Adipocyte (in vitro differentiated cells): Measurements from ENCODE around the gene MAZ.
"Not testable (repeated sequence)": the region's sequence is repeated elsewhere in the genome, so short reads cannot be mapped to it uniquely, and the experiment has no call there.

Experiments
- DNase-seq: peaks from one replicate; pipeline ENCODE4 v3.0.0-alpha.2; 2015; ENCODE audit warnings: low read depth
- H3K27me3 ChIP-seq: replicated peaks from 2 replicates; pipeline ENCODE4 v1.7.0; 2013; ENCODE audit warnings: mild to moderate bottlenecking, low read length, moderate library complexity; ENCODE audit not compliant: control insufficient read depth, insufficient read depth
- H3K36me3 ChIP-seq: 2 replicates; pipeline ENCODE4 v1.7.0; 2013; ENCODE audit warnings: low read length, mild to moderate bottlenecking, moderate library complexity; ENCODE audit not compliant: control insufficient read depth, insufficient read depth, severe bottlenecking
- H3K4me1 ChIP-seq: 2 replicates; pipeline ENCODE4 v1.7.0; 2013; ENCODE audit warnings: mild to moderate bottlenecking, low read length, moderate library complexity; ENCODE audit not compliant: control insufficient read depth, insufficient read depth
- H3K4me3 ChIP-seq: 2 replicates; pipeline ENCODE4 v1.7.0; 2013; ENCODE audit warnings: mild to moderate bottlenecking, low read length, moderate library complexity
- H3K9ac ChIP-seq: 2 replicates; pipeline ENCODE4 v1.7.0; 2013; ENCODE audit warnings: mild to moderate bottlenecking, low read length, moderate library complexity
- H3K9me3 ChIP-seq: 2 replicates; pipeline ENCODE4 v1.7.0; 2013; ENCODE audit warnings: mild to moderate bottlenecking, low read length, moderate library complexity; ENCODE audit not compliant: control insufficient read depth

Gene MAZ

DNA sequence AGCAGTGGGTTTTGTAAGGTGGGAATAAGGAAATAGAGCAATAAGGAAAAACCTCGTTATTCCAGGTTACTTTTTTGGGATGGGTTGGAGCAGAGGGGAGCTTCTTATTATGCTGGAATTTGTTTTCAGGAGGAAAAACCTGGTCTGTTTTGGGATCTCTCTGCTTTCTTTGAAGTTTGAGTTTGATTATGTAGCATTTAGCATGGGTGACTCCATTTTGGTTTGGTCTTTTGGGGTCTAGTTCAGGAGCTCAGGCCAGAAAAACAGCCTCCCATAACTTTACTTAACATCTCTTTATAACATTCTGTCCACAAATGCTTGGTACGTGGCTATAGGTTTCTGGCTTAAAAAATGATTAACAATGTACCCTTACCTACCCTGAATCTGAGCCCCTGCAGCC is 36.8 kb upstream of the MAZ start:
- no peaks in the 10 kb centered on the region for H3K4me1 ChIP-seq
- no peak overlapping the region for H3K4me3 ChIP-seq
- no peak for DNase-seq
- H3K9me3 ChIP-seq, result no peaks in the 10 kb centered on the region
- no peak overlapping the region for H3K9ac ChIP-seq
- H3K36me3 ChIP-seq, result no peaks in the 10 kb centered on the region
- peaks cover 6% of the 10 kb centered on the region for H3K27me3 ChIP-seq

DNA sequence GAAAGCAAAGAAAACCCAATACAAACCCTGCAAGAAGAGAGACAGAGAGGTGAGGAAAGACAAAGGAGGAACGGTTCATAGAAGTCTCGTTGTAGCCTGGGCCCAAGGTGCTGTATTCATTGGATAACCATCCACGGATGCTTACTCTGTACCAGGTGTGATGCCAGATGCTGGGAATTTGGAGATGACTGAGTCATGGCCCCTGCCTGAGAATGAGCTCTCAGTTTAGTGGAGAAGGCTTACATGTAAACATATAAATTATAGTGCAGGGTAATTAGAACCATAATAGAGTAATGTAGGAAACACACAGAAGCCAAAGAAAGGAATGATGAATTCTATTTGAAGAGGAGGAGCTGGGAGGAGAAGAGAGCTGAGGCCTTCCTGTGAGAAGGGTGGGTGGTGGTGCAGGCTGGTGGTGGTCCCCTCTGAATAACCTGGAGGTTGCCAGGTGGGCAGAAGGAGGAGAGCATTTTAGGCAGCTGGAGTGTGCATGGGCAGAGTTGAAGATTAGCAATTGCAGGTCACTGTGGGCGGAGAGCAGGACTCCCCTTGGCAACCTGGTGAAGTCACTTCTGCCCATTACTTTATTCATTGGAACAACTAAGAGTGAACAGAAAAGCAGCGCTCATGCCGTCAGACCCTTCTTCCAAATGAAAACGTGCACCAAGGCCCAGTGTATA is 35.9 kb upstream of the MAZ start:
- Histone ChIP-seq H3K36me3 (no peaks in the 10 kb centered on the region), H3K27me3 (peaks cover 2% of the 10 kb centered on the region), H3K4me3 (no peak overlapping the region), H3K4me1 (no peaks in the 10 kb centered on the region), H3K9me3 (no peaks in the 10 kb centered on the region), H3K9ac (no peak overlapping the region)
- no peak for DNase-seq

DNA sequence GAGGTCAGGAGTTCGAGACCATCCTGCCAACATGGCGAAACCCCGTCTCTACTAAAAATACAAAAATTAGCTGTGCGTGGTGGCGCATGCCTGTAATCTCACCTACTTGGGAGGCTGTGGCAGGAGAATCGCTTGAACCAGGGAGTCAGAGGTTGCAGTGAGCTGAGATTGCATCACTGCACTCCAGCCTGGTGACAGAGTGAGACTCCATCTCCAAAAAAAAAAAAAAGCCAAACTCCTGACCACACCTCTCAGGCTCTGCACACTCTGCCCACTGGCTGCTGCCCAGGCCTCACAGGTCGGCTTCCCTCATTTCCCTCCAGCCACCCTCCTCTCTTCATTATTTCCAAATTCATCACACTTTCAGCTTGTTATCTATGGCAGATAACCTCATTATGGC is 34.0 kb upstream of the MAZ start:
- H3K27me3 ChIP-seq, DNase-seq, H3K4me1 ChIP-seq, H3K36me3 ChIP-seq, H3K9ac ChIP-seq, H3K9me3 ChIP-seq, H3K4me3 ChIP-seq: not testable (repeated sequence)

DNA sequence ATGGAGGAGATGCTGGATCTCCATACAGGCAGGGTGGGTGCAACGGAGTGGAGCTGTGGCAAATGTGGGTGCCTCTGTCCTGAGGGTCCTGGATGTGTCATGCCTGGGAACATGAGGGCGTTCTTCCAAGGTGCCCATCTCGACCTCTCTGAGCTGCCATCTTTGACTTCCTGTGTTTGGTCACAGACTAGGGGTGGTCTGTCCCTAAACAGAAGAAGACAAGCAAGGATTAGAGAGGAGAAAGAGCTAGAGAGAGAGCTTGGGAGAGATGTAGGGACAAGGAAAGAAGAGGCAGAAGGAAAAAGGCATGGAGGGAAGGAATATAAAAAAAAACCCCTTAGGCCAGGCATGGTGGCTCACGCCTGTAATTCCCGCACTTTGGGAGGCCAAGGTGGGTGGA is 31.6 kb upstream of the MAZ start:
- no peak for DNase-seq
- Histone ChIP-seq H3K4me1 (no peaks in the 10 kb centered on the region), H3K9ac (no peak overlapping the region), H3K27me3 (peaks cover 6% of the 10 kb centered on the region), H3K9me3 (no peaks in the 10 kb centered on the region), H3K4me3 (no peak overlapping the region), H3K36me3 (no peaks in the 10 kb centered on the region)

DNA sequence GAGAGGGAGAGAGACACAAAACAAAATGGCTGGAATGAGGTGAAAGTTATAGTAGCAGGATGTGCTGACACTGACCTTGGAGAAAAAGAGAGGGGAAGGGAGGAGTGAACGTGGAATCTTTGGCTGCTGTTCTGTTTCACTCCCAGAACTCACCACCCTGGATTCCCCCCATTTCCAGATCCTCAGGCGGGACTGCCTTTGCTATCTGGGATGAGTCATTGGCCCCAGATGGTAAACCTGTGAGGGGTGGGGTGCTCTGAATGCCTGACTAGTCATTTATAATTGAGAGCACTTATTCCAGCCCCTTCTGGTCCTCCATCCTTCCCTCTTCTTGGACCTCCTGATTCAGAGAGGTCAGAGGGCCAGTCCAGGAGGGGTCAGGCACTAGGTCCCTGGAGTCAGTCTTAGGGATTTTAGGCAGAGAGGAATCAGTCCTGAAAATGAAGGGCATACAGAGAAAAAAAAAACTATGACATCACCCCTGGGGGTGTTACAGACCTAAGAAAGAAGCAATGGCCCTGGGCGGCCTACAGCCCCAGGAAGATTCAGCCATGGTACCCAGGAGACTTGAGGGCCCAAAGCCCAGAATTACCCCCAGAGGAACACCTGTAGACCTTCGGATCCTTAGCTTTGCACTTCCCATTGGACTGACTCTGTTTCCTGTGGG is 30.5 kb upstream of the MAZ start:
- no peak for DNase-seq
- H3K9me3 ChIP-seq, result no peaks in the 10 kb centered on the region

DNA sequence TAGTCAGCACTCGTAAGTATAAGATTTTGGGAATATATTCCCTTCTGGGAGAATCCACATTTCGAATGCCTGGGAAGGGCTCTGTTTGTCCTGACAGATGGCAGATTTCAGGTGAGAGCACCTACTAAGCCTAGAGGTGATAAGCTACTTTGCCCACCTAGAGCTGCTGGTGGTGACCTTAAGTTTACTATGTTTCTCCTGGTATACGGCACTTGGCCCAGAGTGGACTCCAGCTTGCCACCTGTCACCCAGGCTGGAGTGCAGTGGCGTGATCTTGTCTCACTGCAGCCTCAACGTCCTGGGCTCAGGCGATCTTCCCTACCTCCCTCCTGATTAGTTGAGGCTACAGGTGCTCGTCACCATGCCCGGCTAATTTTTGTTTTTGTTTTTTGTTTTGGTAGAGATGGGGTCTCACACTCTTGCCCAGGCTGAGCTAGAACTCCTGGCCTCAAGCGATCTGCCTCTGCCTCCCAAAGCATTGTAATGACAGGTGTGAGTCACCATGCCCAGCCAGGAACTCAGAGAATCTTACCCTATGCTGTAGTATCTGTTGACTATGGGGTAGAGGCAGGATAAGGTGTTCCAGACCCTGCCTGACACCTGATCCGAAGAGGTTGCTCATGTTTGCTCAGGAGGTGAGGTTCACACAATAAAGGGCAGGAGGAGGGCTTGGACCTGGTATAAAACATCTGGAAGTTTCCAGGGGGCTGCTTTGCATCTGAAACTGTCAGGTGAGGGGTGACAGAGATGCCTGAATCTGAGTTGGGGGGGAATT is 28.6 kb upstream of the MAZ start, which contains the start of gene ZG16:
ZG16 (plus strand) TSS at position 681 of the 775 bp plus-strand sequence. CDS start 1,011 bp downstream, outside the sequence.
- no peaks in the 10 kb centered on the region for H3K9me3 ChIP-seq
- no peak for DNase-seq

More for the DNA sequence above, 30.5 kb upstream of the MAZ start:
- Histone ChIP-seq H3K4me3 (no peak overlapping the region), H3K4me1 (no peaks in the 10 kb centered on the region), H3K9ac (no peak overlapping the region), H3K27me3 (peaks cover 16% of the 10 kb centered on the region), H3K36me3 (no peaks in the 10 kb centered on the region)

DNA sequence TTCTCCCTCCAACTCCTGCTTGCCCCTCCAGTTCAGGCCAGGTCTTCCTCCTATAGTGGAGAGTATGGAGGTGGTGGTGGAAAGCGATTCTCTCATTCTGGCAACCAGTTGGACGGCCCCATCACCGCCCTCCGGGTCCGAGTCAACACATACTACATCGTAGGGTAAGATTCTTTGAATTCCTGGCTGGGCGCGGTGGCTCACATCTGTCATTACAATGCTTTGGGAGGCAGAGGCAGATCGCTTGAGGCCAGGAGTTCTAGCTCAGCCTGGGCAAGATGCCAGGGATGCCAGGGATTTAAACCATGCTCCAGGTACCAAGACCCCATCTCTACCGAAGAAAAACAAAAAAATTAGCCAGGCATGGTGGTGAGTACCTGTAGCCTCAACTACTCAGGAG is 26.9 kb upstream of the MAZ start:
- H3K4me3 ChIP-seq, result no peak overlapping the region
- DNase-seq, result no peak
- H3K9me3 ChIP-seq, result no peaks in the 10 kb centered on the region
- H3K36me3 ChIP-seq, result no peaks in the 10 kb centered on the region
- H3K27me3 ChIP-seq, result peaks cover 31% of the 10 kb centered on the region
- no peaks in the 10 kb centered on the region for H3K4me1 ChIP-seq
- H3K9ac ChIP-seq, result no peak overlapping the region

More for the DNA sequence above, 28.6 kb upstream of the MAZ start, which contains the start of gene ZG16:
- H3K4me1 ChIP-seq, result no peaks in the 10 kb centered on the region
- no peak within 1 kb of the TSS for H3K9ac ChIP-seq
- peaks cover 31% of the 10 kb centered on the region for H3K27me3 ChIP-seq
- H3K36me3 ChIP-seq, result no peaks in the 10 kb centered on the region
- no peak within 1 kb of the TSS for H3K4me3 ChIP-seq

DNA sequence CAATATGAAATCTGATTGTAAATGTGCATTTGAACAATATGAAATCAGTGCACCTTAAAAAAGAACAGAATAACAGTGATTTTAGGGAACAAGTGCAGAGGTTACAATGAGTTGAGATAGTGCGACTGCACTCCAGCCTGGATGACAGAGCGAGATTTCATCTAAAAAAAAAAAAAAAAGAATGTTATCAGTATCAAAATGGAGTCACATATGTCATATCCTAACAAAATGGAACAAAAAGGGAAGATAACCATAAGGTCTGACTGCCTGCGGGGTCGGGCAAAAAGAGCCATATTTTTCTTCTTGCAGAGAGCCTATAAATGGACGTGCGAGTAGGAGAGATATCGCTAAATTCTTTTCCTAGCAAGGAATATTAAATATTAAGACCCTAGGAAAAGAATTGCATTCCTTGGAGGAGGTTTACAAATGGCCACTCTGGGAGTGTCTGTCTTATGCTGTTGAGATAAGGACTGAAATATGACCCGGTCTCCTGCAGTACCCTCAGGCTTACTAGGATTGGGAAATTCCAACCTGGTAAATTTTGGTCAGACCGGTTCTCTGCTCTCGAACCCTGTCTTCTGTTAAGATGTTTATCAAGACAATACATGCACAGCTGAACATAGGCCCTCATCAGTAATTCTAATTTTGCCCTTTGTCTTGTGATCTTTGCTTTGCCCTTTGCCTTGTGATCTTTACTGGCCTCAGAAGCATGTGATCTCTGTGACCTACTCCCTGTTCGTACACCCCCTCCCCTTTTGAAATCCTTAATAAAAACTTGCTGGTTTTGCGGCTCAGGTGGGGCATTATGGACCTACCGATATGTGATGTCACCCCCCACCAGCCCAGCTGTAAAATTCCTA is 23.0 kb upstream of the MAZ start:
- DNase-seq, H3K4me1 ChIP-seq, H3K9me3 ChIP-seq, H3K36me3 ChIP-seq, H3K9ac ChIP-seq, H3K4me3 ChIP-seq: not testable (repeated sequence)
- H3K27me3 ChIP-seq, result peaks cover 31% of the 10 kb centered on the region

DNA sequence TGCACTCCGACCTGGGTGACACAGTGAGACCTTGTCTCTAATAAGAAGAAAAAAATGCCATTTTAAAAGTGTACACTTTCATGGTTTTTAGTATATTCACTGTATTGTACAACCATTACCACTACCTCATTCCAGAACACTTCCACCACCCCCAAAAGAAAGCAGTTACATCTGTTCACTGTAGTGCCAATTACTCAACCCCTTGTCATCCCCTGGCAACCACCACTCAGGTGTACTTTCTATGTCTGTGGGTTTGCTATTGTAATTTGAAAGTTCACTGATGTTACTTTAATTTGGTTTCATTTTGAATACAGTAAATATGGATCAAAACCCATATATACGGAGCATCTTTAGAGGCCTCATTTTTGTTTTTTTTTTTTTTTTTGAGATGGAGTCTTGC is 22.2 kb upstream of the MAZ start:
- no peaks in the 10 kb centered on the region for H3K36me3 ChIP-seq
- H3K9ac ChIP-seq, result no peak overlapping the region
- no peaks in the 10 kb centered on the region for H3K9me3 ChIP-seq
- peaks cover 25% of the 10 kb centered on the region for H3K27me3 ChIP-seq
- DNase-seq, result no peak
- no peak overlapping the region for H3K4me3 ChIP-seq
- peaks cover 7% of the 10 kb centered on the region for H3K4me1 ChIP-seq

DNA sequence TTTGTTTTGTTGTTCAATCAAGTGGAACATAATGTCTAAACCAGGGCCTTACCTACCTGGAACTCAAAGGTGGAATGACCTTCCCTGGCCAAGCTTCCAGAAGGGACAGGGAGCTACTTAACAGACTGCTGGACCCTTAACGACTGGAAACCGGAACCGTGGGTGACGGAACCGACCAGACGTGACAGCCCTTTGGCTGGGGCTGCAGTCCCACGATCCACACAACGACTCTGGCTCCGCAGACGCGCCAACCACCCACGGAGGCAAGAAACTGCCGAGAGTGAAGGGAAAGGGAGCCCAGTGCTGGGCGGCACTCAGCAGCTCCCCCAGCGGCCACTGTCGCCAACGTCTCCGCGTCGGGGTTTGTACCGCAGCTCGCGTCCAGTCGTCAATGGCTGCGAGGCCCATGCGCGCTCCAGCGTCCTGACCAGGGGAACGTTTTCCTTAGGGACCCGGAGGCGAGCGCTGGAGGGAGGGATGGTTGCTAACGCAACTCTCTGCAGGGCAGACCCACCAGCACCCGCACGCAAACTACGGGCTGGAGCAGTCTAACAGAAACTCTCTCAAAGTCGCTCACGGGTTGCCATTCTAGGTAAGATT is 21.3 kb upstream of the MAZ start:
- Histone ChIP-seq H3K4me3 (peak overlapping the region; percentile 77), H3K9me3 (no peaks in the 10 kb centered on the region), H3K4me1 (peaks cover 13% of the 10 kb centered on the region), H3K36me3 (no peaks in the 10 kb centered on the region), H3K27me3 (peaks cover 24% of the 10 kb centered on the region), H3K9ac (peak overlapping the region; percentile 65)
- peak; percentile 74 for DNase-seq
